ENCODE measurements around the gene PIEZO1. TPM values are rescaled to one million over a fixed set of nuclear protein-coding genes. Genes with fewer than 3 reads are reported as not detected.

PIEZO1 gene
- total RNA-seq, 1 donor from 2014 or later: 208 TPM

GRCh38 chr16:88712362-88712979 is 72.5 kb downstream of the PIEZO1 start:
- DNase-seq (ENCODE audit: low spot score): no peak
- no peaks in the 10 kb centered on the region for H3K9me3 Mint-ChIP-seq (ENCODE audit: low read depth)
- TF ChIP-seq CTCF (IDR thresholded peaks at IDR 0.05): no peak
- H3K4me3 Mint-ChIP-seq (ENCODE audit: unreplicated experiment): no peak overlapping the region
- no peak overlapping the region for H3K27ac Mint-ChIP-seq (ENCODE audit: unreplicated experiment)
- H3K27me3 Mint-ChIP-seq (ENCODE audit: low read depth): no peaks in the 10 kb centered on the region
- peaks cover 5% of the 10 kb centered on the region for H3K4me1 Mint-ChIP-seq (ENCODE audit: low read depth)
- peaks cover 5% of the 10 kb centered on the region for H3K36me3 Mint-ChIP-seq (ENCODE audit: low read depth)

GRCh38 chr16:88711750-88712340 is 73.2 kb downstream of the PIEZO1 start:
- Mint-ChIP-seq H3K9me3 (ENCODE audit: low read depth) (no peaks in the 10 kb centered on the region), H3K36me3 (ENCODE audit: low read depth) (no peaks in the 10 kb centered on the region), H3K27me3 (ENCODE audit: low read depth) (no peaks in the 10 kb centered on the region), H3K27ac (ENCODE audit: unreplicated experiment) (no peak overlapping the region), H3K4me1 (ENCODE audit: low read depth) (peaks cover 11% of the 10 kb centered on the region), H3K4me3 (ENCODE audit: unreplicated experiment) (no peak overlapping the region)
- TF ChIP-seq CTCF (IDR thresholded peaks at IDR 0.05): no peak
- no peak for DNase-seq (ENCODE audit: low spot score)

GRCh38 chr16:88710556-88710955 is 74.5 kb downstream of the PIEZO1 start:
- H3K27ac Mint-ChIP-seq (ENCODE audit: unreplicated experiment): no peak overlapping the region
- no peak overlapping the region for H3K4me3 Mint-ChIP-seq (ENCODE audit: unreplicated experiment)
- no peaks in the 10 kb centered on the region for H3K9me3 Mint-ChIP-seq (ENCODE audit: low read depth)
- TF ChIP-seq CTCF (IDR thresholded peaks at IDR 0.05): no peak
- DNase-seq (ENCODE audit: low spot score): no peak
- H3K4me1 Mint-ChIP-seq (ENCODE audit: low read depth): peaks cover 12% of the 10 kb centered on the region
- no peaks in the 10 kb centered on the region for H3K27me3 Mint-ChIP-seq (ENCODE audit: low read depth)
- H3K36me3 Mint-ChIP-seq (ENCODE audit: low read depth): no peaks in the 10 kb centered on the region

- no peaks in the 10 kb centered on the region for H3K9me3 Mint-ChIP-seq (ENCODE audit: low read depth)
- DNase-seq (ENCODE audit: low spot score): no peak
- peak overlapping the region; percentile 73 for H3K4me3 Mint-ChIP-seq (ENCODE audit: unreplicated experiment)
- TF ChIP-seq CTCF (IDR thresholded peaks at IDR 0.05): no peak
- no peaks in the 10 kb centered on the region for H3K36me3 Mint-ChIP-seq (ENCODE audit: low read depth)
- H3K27me3 Mint-ChIP-seq (ENCODE audit: low read depth): no peaks in the 10 kb centered on the region
- peak overlapping the region; percentile 76 for H3K27ac Mint-ChIP-seq (ENCODE audit: unreplicated experiment)
- peaks cover 36% of the 10 kb centered on the region for H3K4me1 Mint-ChIP-seq (ENCODE audit: low read depth)
Measured at GRCh38 chr16:88706965-88707826, 77.8 kb downstream of the PIEZO1 start.

GRCh38 chr16:88706229-88706964 is 78.6 kb downstream of the PIEZO1 start, which contains the start of the genes CTU2 and RNF166:
Gene CTU2 (plus strand): TSS chr16:88706503. CDS start chr16:88706531, 28 bp downstream.
Gene RNF166 (minus strand): TSS chr16:88706408. CDS start chr16:88706325, 83 bp downstream.
- Mint-ChIP-seq H3K27me3 (ENCODE audit: low read depth) (no peaks in the 10 kb centered on the region), H3K9me3 (ENCODE audit: low read depth) (no peaks in the 10 kb centered on the region), H3K4me1 (ENCODE audit: low read depth) (peaks cover 36% of the 10 kb centered on the region), H3K4me3 (ENCODE audit: unreplicated experiment) (peak within 1 kb of the TSS; percentile 78), H3K36me3 (ENCODE audit: low read depth) (no peaks in the 10 kb centered on the region), H3K27ac (ENCODE audit: unreplicated experiment) (peak within 1 kb of the TSS; percentile 76)
- no peak for TF ChIP-seq CTCF (IDR thresholded peaks at IDR 0.05)
- no peak for DNase-seq (ENCODE audit: low spot score)

All from chondrocyte (in vitro differentiated cells).